IPS-20b (cell line): ENCODE data around the gene ACTMAP.
"Not testable (repeated sequence)": the region's sequence is repeated elsewhere in the genome, so short reads cannot be mapped to it uniquely, and the experiment has no call there.

Source experiments
- H3K27ac ChIP-seq: one replicate; pipeline ENCODE4 v1.5.1; 2013; ENCODE audit warnings: low read length
- H3K27me3 ChIP-seq: 2 replicates; pipeline ENCODE4 v1.6.1; 2013; ENCODE audit warnings: mild to moderate bottlenecking, low read length, inconsistent platforms; ENCODE audit not compliant: insufficient read depth
- H3K36me3 ChIP-seq: 2 replicates; pipeline ENCODE4 v1.6.1; 2013; ENCODE audit warnings: low read depth, mild to moderate bottlenecking, inconsistent platforms, low read length, moderate library complexity; ENCODE audit not compliant: insufficient read depth
- H3K4me1 ChIP-seq: 2 replicates; pipeline ENCODE4 v1.6.1; 2013; ENCODE audit warnings: mild to moderate bottlenecking, control low read depth, inconsistent platforms, low read length, moderate library complexity; ENCODE audit not compliant: insufficient read depth
- H3K4me3 ChIP-seq: 2 replicates; pipeline ENCODE4 v1.5.1; 2013; ENCODE audit warnings: mild to moderate bottlenecking, low read length, inconsistent platforms
- H3K9ac ChIP-seq: 2 replicates; pipeline ENCODE4 v1.6.1; 2013; ENCODE audit warnings: low read depth, mild to moderate bottlenecking, inconsistent platforms, low read length, moderate library complexity
- H3K9me3 ChIP-seq: 2 replicates; pipeline ENCODE4 v1.6.1; 2013; ENCODE audit warnings: mild to moderate bottlenecking, low read depth, low read length, inconsistent platforms; ENCODE audit not compliant: insufficient read depth

Gene ACTMAP

DNA sequence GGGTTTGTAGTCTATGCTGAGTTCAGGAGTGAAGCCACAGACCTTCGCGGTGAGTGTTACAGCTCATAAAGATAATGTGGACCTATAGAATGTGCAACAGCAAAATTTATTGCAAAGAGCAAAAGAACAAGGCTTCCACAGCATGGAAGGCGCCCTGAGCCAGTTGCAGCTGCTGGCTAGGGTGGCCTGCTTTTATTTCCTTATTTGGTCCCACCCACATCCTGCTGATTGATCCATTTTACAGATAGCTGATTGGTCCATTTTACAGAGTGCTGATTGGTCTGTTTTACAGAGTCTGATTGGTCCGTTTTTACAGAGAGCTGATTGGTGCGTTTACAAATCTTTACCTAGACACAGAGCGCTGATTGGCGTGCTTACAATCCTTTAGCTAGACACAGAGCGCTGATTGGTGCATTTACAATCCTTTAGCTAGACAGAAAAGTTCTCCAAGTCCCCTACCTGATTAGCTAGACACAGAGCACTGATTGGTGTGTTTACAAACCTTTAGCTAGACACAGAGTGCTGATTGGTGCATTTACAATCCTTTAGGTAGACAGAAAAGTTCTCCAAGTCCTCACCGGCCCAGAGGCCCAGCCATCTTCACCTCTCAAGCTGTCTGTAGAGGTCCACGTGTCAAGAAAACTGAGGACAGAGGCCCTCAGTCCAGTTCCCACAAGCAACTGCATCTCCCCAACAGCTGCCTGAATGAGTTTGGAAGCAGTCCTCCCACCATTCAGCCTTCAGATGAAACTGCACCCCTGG, 21.0 kb upstream of the ACTMAP start:
- not testable (repeated sequence) for H3K36me3 ChIP-seq, H3K9me3 ChIP-seq, H3K27ac ChIP-seq, H3K9ac ChIP-seq, H3K4me3 ChIP-seq, H3K27me3 ChIP-seq, H3K4me1 ChIP-seq

- Histone ChIP-seq H3K4me3 (no peak overlapping the region), H3K9me3 (no peaks in the 10 kb centered on the region), H3K36me3 (peaks cover 25% of the 10 kb centered on the region), H3K27me3 (no peaks in the 10 kb centered on the region), H3K27ac (no peak overlapping the region), H3K4me1 (no peaks in the 10 kb centered on the region), H3K9ac (no peak overlapping the region)
Observed at GRCh38 chr19:40768869-40769268, 18.6 kb upstream of the ACTMAP start.

DNA sequence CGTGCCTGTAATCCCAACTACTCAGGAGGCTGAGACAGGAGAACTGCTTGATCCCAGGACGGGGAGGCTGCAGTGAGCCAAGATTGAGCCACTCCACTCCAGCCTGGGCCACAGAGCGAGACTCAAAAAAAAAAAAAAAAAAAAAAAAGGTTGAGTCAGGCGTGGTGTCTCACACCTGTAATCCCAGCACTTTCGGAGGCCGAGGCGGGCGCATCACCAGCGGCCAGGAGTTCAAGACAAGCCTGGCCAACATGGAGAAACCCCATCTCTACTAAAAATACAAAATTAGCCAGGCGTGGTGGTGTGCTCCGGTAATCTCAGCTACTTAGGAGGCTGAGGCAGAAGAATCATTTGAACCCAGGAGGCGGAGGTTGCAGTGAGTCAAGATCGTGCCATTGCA, 16.1 kb upstream of the ACTMAP start:
- peaks cover 50% of the 10 kb centered on the region for H3K36me3 ChIP-seq
- H3K9me3 ChIP-seq, H3K9ac ChIP-seq, H3K27ac ChIP-seq, H3K4me1 ChIP-seq, H3K27me3 ChIP-seq, H3K4me3 ChIP-seq: not testable (repeated sequence)

DNA sequence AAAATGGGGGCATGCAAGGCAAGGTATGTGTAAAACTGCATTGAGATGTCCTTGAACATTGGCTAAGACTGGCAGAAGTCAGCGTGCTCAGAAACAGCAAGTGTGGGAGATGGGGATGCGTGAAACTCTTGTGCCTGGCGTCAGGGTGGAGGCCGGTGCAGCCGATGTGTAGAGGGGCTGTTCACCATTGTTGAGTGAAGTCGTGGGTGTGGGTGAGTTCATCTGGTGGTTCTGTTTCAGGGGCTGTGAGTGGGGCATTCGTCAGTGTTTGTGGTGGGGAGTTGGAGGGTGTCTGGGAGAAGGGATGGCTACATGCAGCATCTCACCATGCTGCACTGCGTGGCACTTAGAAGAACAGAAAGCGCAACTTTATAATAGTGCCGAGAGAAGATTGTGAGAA, 13.7 kb upstream of the ACTMAP start:
- Histone ChIP-seq H3K4me3 (no peak overlapping the region), H3K36me3 (peaks cover 74% of the 10 kb centered on the region), H3K9me3 (no peaks in the 10 kb centered on the region), H3K27me3 (no peaks in the 10 kb centered on the region), H3K4me1 (no peaks in the 10 kb centered on the region), H3K9ac (no peak overlapping the region), H3K27ac (no peak overlapping the region)

DNA sequence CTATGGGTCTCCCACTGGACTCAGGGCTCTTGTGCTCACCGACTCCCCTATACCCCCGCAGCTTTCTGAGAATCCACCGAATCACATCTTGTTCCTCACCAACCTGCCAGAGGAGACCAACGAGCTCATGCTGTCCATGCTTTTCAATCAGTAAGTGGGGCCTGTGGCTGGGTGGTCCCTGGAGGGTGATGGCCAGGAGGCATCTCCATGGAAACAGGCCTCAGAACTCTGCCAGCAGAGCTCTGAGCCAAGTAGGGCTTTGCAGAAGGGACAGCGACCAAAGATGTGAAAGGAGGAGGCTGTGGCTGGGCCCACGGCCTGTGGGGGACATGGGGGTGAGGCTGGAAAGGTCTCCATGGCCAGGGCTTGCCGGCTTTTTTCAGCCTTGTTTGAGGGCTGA, 13.2 kb upstream of the ACTMAP start:
- Histone ChIP-seq H3K27ac (no peak overlapping the region), H3K9ac (no peak overlapping the region)

GRCh38 chr19:40762754-40763470, 12.6 kb upstream of the ACTMAP start:
- H3K4me3 ChIP-seq, result no peak overlapping the region
- H3K27me3 ChIP-seq, result no peaks in the 10 kb centered on the region
- H3K9me3 ChIP-seq, result no peaks in the 10 kb centered on the region
- H3K9ac ChIP-seq, result no peak overlapping the region
- H3K36me3 ChIP-seq, result peaks cover 85% of the 10 kb centered on the region
- no peak overlapping the region for H3K27ac ChIP-seq
- H3K4me1 ChIP-seq, result no peaks in the 10 kb centered on the region

More for the DNA sequence above, 13.2 kb upstream of the ACTMAP start:
- Histone ChIP-seq H3K4me1 (no peaks in the 10 kb centered on the region), H3K27me3 (no peaks in the 10 kb centered on the region), H3K9me3 (no peaks in the 10 kb centered on the region), H3K36me3 (peaks cover 79% of the 10 kb centered on the region), H3K4me3 (no peak overlapping the region)

GRCh38 chr19:40759352-40759751, 9.1 kb upstream of the ACTMAP start:
- Histone ChIP-seq H3K27ac (no peak overlapping the region), H3K4me3 (no peak overlapping the region), H3K9me3 (no peaks in the 10 kb centered on the region), H3K36me3 (peaks cover 96% of the 10 kb centered on the region), H3K27me3 (no peaks in the 10 kb centered on the region), H3K4me1 (peaks cover 2% of the 10 kb centered on the region; the same call in 1 of the 2 replicates), H3K9ac (no peak overlapping the region)

DNA sequence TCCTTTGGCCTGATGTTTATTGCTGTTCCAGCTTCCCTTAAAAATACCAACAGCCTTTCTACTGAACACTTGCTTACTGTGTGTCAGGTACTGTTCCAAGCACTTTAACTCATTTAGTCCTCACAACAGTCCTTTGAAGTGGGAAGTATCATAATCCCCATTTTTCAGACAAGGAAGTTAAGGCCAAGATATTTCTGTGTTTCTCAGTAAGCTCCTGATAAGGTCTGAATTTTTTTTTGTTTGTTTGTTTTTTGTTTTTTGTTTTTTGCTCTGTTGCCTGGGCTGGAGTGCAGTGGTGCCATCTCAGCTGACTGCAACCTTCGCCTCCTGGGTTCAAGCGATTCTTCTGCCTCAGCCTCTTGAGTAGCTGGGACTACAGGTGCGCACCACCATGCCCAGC, 8.2 kb upstream of the ACTMAP start:
- H3K9me3 ChIP-seq, result no peaks in the 10 kb centered on the region
- peaks cover 4% of the 10 kb centered on the region; the same call in 1 of the 2 replicates for H3K4me1 ChIP-seq
- no peak overlapping the region for H3K4me3 ChIP-seq
- no peak overlapping the region for H3K9ac ChIP-seq
- H3K36me3 ChIP-seq, result peaks cover 92% of the 10 kb centered on the region
- no peak overlapping the region for H3K27ac ChIP-seq
- H3K27me3 ChIP-seq, result no peaks in the 10 kb centered on the region

- H3K4me3 ChIP-seq, result no peak overlapping the region
- peaks cover 4% of the 10 kb centered on the region; the same call in 1 of the 2 replicates for H3K4me1 ChIP-seq
- no peak overlapping the region for H3K9ac ChIP-seq
- H3K36me3 ChIP-seq, result peaks cover 81% of the 10 kb centered on the region
- H3K27ac ChIP-seq, result no peak overlapping the region
- H3K27me3 ChIP-seq, result no peaks in the 10 kb centered on the region
- H3K9me3 ChIP-seq, result no peaks in the 10 kb centered on the region
Observed at GRCh38 chr19:40756502-40757110, 6.3 kb upstream of the ACTMAP start.

DNA sequence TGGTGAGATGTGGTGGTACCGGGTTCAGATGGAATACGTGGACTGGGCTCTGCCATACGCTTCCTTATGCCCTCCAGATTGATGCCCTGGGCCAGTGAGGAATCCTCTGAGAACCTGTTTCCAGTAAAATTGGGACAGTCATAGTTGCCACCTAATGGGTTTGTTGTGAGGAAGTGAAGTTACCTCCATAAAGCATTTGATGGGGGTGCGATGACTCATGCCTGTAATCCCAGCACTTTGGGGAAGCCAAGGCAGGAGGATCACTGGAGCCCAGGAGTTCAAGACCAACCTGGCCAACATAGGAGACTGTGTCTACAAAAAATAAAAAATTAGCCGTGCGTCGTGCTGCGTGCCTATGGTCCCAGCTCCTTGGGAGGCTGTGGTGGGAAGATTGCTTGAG, 5.5 kb upstream of the ACTMAP start:
- Histone ChIP-seq H3K9ac (peak overlapping the region; percentile 16; the same call in 1 of the 2 replicates), H3K27ac (no peak overlapping the region), H3K4me3 (no peak overlapping the region)

DNA sequence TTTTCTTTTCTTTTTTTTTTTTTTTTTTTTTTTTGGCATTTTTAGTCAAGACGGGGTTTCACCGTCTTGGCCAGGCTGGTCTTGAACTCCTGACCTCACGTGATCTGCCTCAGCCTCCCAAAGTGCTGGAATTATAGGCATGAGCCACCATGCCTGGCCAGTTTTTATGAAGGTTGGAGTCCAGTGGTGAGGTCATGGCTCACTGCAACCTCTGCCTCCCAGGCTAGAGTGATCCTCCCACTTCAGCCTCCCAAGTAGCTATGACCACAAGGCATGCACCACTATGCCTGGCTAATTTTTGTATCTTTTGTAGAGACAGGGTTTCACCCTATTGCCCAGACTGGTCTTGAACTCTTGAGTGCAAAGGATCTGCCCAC, 5.0 kb upstream of the ACTMAP start:
- H3K4me3 ChIP-seq, result no peak overlapping the region
- H3K27me3 ChIP-seq, result no peaks in the 10 kb centered on the region
- H3K4me1 ChIP-seq, result peaks cover 4% of the 10 kb centered on the region; the same call in 1 of the 2 replicates
- H3K9ac ChIP-seq, result peak overlapping the region; percentile 16; the same call in 1 of the 2 replicates
- H3K9me3 ChIP-seq, result no peaks in the 10 kb centered on the region
- peaks cover 67% of the 10 kb centered on the region for H3K36me3 ChIP-seq
- no peak overlapping the region for H3K27ac ChIP-seq

More for the DNA sequence above, 5.5 kb upstream of the ACTMAP start:
- Histone ChIP-seq H3K27me3 (no peaks in the 10 kb centered on the region), H3K4me1 (peaks cover 4% of the 10 kb centered on the region; the same call in 1 of the 2 replicates), H3K9me3 (no peaks in the 10 kb centered on the region), H3K36me3 (peaks cover 72% of the 10 kb centered on the region)
